C4-2B (cell line): ENCODE measurements around the gene NOVA2.

ENCODE experiments used
- ZFX ChIP-seq: fragments of 450-650 bp; IDR thresholded peaks from 2 replicates; pipeline ENCODE4 v1.6.1; 2017
- TF ChIP-seq, protein P1 (sequence below): fragments of 450-650 bp; conservative IDR thresholded peaks from 2 replicates; pipeline ENCODE4 v1.5.1; 2017; ENCODE audit warnings: mild to moderate bottlenecking

GRCh38 chr19:46022431-46023310, 49.0 kb upstream of the NOVA2 start, which contains the start of gene PGLYRP1:
- TF ChIP-seq, protein P1, sequence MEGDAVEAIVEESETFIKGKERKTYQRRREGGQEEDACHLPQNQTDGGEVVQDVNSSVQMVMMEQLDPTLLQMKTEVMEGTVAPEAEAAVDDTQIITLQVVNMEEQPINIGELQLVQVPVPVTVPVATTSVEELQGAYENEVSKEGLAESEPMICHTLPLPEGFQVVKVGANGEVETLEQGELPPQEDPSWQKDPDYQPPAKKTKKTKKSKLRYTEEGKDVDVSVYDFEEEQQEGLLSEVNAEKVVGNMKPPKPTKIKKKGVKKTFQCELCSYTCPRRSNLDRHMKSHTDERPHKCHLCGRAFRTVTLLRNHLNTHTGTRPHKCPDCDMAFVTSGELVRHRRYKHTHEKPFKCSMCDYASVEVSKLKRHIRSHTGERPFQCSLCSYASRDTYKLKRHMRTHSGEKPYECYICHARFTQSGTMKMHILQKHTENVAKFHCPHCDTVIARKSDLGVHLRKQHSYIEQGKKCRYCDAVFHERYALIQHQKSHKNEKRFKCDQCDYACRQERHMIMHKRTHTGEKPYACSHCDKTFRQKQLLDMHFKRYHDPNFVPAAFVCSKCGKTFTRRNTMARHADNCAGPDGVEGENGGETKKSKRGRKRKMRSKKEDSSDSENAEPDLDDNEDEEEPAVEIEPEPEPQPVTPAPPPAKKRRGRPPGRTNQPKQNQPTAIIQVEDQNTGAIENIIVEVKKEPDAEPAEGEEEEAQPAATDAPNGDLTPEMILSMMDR = no peak
- TF ChIP-seq ZFX = no peak
